Calu3 (cell line): ENCODE data around the gene MACROD2. TPM values are rescaled to one million over a fixed set of nuclear protein-coding genes. Genes with fewer than 3 reads are reported as not detected.

Source experiments
- BruUV-seq: library from RNA; stranded (reverse); fragments of 400-500 nt; replicated peaks from 2 replicates; lab custom pipeline; 2021; lab: Mats Ljungman, UMichigan
- CTCF ChIA-PET: fragments of 300-600 bp; sonication (Branson Sonifier 250); formaldehyde crosslinking; loops from one replicate; lab custom pipeline; 2022; ENCODE audit warnings: antibody characterized with exemption; lab: Charles Lee
- DNase-seq: peaks from one replicate; pipeline ENCODE4 v3.0.0; 2022
- H3K27ac Mint-ChIP-seq: one replicate; pipeline ENCODE4 v1.8.0; 2022; ENCODE audit warnings: mixed read lengths; ENCODE audit not compliant: unreplicated experiment
- H3K27me3 Mint-ChIP-seq: one replicate; pipeline ENCODE4 v1.8.0; 2022; ENCODE audit warnings: mixed read lengths; ENCODE audit not compliant: unreplicated experiment
- H3K36me3 Mint-ChIP-seq: one replicate; pipeline ENCODE4 v1.8.0; 2022; ENCODE audit warnings: mild to moderate bottlenecking, moderate library complexity, mixed read lengths; ENCODE audit not compliant: insufficient read depth, unreplicated experiment
- H3K4me1 Mint-ChIP-seq: one replicate; pipeline ENCODE4 v1.8.0; 2022; ENCODE audit warnings: mild to moderate bottlenecking, low read depth, mixed read lengths; ENCODE audit not compliant: unreplicated experiment
- H3K4me3 Mint-ChIP-seq: one replicate; pipeline ENCODE4 v1.8.0; 2022; ENCODE audit warnings: mild to moderate bottlenecking, low read depth, moderate library complexity, mixed read lengths; ENCODE audit not compliant: unreplicated experiment
- H3K9me3 Mint-ChIP-seq: one replicate; pipeline ENCODE4 v1.8.0; 2022; ENCODE audit warnings: low read depth, mixed read lengths; ENCODE audit not compliant: unreplicated experiment
- CTCF ChIP-seq: fragments of 200-600 bp; IDR thresholded peaks from one replicate; pipeline ENCODE4 v1.8.0; 2022; ENCODE audit warnings: antibody characterized with exemption; ENCODE audit not compliant: unreplicated experiment
- intact Hi-C: fragments of 100-400 bp; cut with micrococcal nuclease; formaldehyde crosslinking; loops from one replicate; pipeline ENCODE4 v1.10.0; 2022; ENCODE audit not compliant: unreplicated experiment
- total RNA-seq: library from RNA; stranded (reverse); gene quantifications from 2 replicates; pipeline ENCODE4 v1.2.3, GENCODE V29; 2022

The MACROD2 gene
- total RNA-seq, 1 experiment from 2014 or later: 29.4 TPM

- H3K27me3 Mint-ChIP-seq: no peaks in the 10 kb centered on the region
- DNase-seq: no peak
- no peak overlapping the region for H3K27ac Mint-ChIP-seq
- TF ChIP-seq CTCF: no peak
- peaks cover 4% of the 10 kb centered on the region for H3K9me3 Mint-ChIP-seq
- no peaks in the 10 kb centered on the region for H3K4me1 Mint-ChIP-seq
- intact Hi-C loops: no loop called here
- H3K4me3 Mint-ChIP-seq: no peak overlapping the region
- no peaks in the 10 kb centered on the region for H3K36me3 Mint-ChIP-seq
- no TSS peak for BruUV-seq
- CTCF ChIA-PET: no interaction called here
Measured at GRCh38 chr20:15555913-15556312, 1560.6 kb downstream of the MACROD2 start.

- Mint-ChIP-seq H3K4me1 (no peaks in the 10 kb centered on the region), H3K4me3 (no peak overlapping the region), H3K36me3 (no peaks in the 10 kb centered on the region), H3K27ac (no peak overlapping the region), H3K9me3 (peaks cover 4% of the 10 kb centered on the region), H3K27me3 (no peaks in the 10 kb centered on the region)
- no TSS peak for BruUV-seq
- TF ChIP-seq CTCF: no peak
- intact Hi-C loops: no loop called here
- no peak for DNase-seq
- CTCF ChIA-PET: no interaction called here
Measured at GRCh38 chr20:15556869-15557268, 1561.6 kb downstream of the MACROD2 start.

GRCh38 chr20:15561070-15561569 is 1565.8 kb downstream of the MACROD2 start:
- H3K36me3 Mint-ChIP-seq: no peaks in the 10 kb centered on the region
- no peak for TF ChIP-seq CTCF
- intact Hi-C loops: no loop called here
- no peak overlapping the region for H3K4me3 Mint-ChIP-seq
- H3K27me3 Mint-ChIP-seq: no peaks in the 10 kb centered on the region
- H3K9me3 Mint-ChIP-seq: no peaks in the 10 kb centered on the region
- CTCF ChIA-PET: interaction anchor here (0.7 kb wide), 1 partner anchor 690 kb away, joined by 5 read pairs; no protein-coding TSS in a partner anchor
- no peaks in the 10 kb centered on the region for H3K4me1 Mint-ChIP-seq
- DNase-seq: no peak
- H3K27ac Mint-ChIP-seq: no peak overlapping the region
- no TSS peak for BruUV-seq

GRCh38 chr20:15561707-15562404 is 1566.5 kb downstream of the MACROD2 start:
- intact Hi-C loops: no loop called here
- BruUV-seq: no TSS peak
- CTCF ChIA-PET: no interaction called here
- no peak overlapping the region for H3K27ac Mint-ChIP-seq
- H3K36me3 Mint-ChIP-seq: no peaks in the 10 kb centered on the region
- DNase-seq: no peak
- no peaks in the 10 kb centered on the region for H3K4me1 Mint-ChIP-seq
- no peak for TF ChIP-seq CTCF
- H3K9me3 Mint-ChIP-seq: no peaks in the 10 kb centered on the region
- H3K27me3 Mint-ChIP-seq: no peaks in the 10 kb centered on the region
- no peak overlapping the region for H3K4me3 Mint-ChIP-seq
